Central memory CD4-positive, alpha-beta T cell (primary cell): ENCODE measurements around the gene MLH1.

ENCODE experiments used
- DNase-seq: peaks from one replicate; pipeline ENCODE4 v3.0.0; 2022

Gene MLH1

DNA sequence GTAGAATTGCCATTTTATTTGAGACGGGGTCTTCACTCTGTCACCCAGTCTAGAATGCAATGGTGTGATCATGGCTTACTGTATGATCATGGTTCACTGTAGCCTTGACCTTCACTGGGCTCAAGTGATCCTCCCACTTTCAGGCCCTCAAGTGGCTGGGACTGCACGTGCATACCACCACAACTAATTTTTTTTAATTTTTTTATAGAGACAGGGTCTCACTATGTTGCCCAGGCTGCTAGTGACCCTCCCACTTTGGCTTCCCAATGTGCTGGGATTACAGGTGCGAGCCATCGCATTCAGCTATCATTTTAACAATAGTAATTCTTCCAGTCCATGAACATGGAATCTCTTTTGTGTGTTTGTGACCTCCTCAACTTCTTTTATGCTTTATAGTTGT lies 12.3 kb upstream of the MLH1 start:
- DNase-seq = no peak

DNA sequence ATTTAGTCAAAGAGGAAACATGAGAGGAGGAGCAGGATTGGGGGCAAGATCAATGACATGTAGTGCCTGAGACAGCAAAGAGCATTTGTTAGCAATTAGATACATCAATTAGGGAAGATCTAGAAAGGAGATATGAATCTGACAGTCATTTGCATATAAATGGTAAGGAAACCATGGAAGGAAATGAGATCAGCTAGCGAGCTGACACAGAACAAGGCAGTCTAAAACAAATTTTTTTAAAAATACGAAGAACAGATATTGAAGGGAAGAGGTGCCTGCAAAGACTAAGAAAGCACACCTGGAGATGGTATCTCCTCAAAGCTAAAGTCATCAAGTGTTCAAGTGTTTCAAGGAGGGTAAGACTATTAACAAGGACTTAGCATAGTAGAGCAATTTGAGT lies 5.0 kb upstream of the MLH1 start:
- peak; percentile 49 for DNase-seq

DNA sequence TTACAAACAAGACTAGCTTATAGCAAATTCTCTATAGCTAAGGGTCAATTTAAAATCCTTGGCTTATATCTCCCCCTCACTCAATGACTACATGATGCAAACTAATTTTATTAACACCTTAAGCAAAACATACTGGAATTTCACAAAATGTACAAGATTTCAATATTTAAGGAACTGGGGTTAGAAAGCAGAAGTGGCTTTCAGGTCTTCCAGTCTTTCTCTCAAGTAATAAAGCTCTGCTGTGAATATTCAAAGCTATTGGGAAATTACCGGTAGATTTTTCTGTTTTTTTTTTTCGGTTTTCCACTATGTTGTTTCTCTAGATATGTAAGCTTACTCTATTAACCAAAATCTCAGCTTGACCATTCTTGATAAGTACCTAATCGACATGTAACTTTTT lies 4.3 kb upstream of the MLH1 start:
- DNase-seq = no peak

DNA sequence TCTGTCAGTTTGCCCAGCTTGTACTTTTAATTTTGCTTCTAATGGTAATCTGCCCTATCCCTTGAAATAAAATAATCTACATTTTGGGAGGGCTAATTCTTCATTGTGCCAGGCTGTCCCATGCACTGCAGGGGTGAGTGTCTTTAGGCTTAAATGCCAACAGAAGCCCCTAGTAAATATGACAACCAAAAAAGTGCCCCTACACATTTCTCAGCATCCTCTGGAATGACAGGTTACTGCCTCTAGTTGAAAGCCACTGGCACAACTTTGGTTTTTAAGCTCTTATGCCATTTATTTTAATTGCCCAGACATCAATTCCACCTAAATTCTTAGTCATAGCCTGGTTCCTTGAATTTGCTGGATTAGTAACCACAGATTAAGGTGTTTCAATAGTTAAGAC lies 3.8 kb upstream of the MLH1 start:
- DNase-seq = no peak

DNA sequence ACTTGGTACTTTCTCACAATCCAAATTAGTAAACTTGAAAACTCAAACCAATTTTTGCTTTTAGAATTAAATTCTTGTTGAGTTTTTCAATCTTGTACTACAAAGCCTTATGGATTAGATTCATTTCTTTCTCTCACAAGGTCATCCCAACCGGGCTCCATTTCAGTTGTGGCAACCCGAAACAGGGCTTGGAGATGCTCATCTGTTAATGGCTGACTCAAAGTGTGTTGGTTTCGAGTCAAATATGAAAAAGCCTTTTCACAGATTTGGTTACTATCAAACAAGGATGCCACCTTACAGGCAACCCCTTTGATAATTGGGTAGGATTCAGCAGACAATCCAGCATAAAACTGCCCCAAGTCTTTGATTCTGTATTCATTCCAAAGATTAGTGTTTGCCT lies 2.2 kb upstream of the MLH1 start:
- no peak for DNase-seq

DNA sequence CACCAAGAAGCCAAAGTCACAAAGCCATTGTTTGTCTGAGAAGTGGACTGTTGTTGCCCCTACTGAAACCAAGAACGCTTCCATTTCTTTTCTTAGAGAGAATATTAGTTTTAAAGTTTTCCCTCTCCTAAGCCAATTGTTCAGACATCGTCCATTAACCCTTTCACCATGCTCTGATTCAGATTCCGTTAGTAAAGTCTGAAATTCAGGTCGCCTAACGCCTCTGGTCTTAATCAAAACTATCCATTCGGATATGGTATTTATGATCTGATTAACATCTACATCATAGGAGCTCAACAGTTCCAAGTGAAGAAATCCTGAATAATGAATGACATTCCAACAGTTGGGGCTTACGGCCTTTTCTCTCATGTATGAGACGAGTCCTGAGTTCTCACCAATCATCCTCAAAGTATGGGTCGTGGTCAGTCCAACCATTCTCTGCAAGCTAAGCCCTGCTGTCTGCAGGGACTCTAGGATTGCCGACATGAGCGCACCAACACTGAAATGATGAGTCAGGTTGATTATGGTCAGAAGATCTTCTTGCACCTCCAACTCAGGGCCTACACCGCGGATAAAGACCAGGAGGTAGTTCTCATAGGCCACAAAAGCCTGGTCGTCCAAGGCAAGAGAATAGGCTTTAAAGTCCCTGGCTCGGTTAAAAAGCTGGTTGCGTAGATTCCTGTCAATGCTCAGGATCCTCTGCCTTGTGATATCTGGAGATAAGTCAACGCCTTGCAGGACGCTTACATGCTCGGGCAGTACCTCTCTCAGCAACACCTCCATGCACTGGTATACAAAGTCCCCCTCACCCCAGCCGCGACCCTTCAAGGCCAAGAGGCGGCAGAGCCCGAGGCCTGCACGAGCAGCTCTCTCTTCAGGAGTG lies 1.2 kb upstream of the MLH1 start:
- DNase-seq = no peak

DNA sequence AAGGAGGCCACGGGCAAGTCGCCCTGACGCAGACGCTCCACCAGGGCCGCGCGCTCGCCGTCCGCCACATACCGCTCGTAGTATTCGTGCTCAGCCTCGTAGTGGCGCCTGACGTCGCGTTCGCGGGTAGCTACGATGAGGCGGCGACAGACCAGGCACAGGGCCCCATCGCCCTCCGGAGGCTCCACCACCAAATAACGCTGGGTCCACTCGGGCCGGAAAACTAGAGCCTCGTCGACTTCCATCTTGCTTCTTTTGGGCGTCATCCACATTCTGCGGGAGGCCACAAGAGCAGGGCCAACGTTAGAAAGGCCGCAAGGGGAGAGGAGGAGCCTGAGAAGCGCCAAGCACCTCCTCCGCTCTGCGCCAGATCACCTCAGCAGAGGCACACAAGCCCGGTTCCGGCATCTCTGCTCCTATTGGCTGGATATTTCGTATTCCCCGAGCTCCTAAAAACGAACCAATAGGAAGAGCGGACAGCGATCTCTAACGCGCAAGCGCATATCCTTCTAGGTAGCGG lies 452 bp upstream of the MLH1 start, which contains the start of gene EPM2AIP1:
Gene EPM2AIP1, minus strand, starts transcription at position 326 of the 520 bp plus-strand sequence. Its CDS starts 54 bp downstream, at position 272.
- peak; percentile 100 for DNase-seq

DNA sequence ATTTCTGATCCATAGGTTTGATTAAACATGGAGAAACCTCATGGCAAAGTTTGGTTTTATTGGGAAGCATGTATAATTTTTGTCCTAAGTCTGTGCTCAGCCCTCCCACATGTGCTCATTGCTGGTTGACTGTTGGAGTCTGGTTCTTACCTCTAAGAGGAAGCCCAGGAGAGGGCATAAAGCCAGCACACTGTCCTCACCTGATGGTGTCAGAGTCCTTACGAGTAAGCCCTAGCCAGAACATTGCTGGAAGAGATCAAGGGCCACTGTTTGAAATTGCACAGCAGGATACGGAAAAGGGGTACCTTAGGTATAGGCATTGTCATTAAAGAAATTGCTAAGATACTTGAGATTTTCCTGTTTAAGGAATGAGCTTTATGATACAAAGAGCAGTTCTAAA lies 21.3 kb downstream of the MLH1 start:
- DNase-seq = no peak

DNA sequence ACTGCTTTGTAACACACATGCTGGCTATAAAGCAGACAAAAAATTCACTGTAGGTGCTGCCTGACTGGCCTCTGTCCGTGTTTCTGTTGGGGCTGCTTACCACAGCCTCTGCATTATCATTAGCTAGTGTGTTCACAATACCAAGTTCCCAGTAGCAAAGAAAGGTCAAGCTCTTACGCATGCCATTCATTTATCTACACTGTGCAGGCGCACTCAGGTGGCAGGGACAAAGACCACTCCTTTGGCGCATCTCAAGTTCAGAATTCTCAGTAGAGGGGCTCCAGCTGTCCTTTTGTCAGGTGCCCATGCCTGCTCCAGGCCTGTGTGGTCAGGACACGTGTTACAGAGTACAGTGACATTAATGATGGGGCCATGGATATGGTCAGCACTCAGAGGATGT lies 22.3 kb downstream of the MLH1 start:
- no peak for DNase-seq

DNA sequence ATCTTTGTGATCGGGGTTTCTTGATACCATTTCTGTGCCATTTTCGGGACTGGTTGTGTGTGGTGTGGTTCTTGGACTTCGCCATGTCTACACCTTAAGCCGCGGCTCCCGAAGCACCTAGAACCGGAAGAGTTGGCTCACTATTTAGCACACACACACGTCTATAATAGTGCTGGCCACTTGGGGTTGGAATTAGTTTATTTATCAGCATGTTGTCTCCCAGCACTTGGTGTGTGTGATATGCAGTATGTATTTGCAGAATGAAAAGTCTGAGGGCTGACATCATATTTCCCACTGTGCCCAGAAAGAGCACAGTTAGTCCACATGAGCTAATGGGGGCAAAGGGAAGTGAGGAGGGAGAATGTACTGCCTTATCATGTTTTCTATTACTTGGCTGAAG lies 23.6 kb downstream of the MLH1 start:
- DNase-seq = no peak

DNA sequence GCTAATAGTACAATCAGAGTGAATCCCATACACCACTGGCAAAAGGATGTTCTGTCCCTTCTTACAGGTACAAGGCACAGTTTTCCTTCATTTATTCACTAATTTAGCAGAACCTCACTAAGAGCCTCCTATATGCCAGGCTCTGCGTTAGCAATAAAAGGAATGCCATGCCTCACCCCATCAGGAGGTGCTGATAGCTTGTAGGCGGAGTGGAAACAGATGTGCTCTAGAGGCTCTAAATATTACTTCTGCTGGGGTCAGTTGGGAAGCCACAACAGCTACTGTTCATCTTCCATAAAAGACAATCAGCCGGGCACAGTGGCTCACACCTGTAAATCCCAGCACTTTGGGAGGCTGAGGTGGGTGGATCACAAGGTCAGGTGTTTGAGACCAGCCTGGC lies 24.4 kb downstream of the MLH1 start:
- DNase-seq = no peak

DNA sequence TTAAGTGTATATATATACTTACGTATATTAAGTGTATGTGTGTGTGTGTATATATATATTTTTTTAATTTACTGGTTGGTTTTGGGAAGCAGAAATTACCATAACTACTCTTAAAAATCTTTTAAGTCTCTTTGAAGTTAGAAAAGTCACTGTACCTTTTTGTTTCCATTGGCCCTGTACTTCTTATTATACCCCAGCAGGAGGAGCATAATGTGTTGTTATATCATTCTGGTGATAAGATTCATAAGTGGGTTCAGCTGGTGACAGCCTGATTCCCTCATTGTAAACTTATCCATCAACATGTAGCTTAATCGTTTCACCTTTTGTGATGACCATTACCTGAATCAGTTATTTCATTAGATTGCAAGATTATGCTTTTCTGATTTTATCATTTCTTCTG lies 30.8 kb downstream of the MLH1 start:
- DNase-seq = no peak

DNA sequence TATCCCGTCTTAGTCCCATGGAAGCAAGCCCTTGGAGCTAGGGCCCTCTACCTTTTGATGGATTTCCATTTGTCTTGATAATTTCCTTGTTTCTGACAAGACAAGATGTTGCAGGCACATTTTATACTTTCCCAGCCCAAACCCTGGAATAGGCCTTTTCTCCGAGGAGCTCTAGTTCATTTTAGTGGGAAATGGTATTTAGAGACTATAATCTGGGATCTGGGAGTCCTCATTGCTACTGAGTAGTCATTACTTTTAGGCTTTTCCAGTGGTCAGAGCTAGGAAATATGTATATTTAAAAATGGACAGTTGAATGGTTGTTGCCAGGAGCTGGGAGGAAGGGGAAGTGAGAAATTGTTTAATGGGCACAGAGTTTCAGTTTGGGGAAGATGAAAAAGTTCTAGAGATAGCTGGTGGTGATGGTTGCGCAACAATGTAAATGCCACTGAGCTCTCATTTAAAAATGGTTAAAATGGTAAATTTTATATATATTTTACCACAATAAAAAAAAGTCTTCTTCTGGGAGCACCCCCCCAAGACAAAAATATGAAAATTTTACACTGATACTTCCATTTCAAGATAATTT lies 31.6 kb downstream of the MLH1 start:
- no peak for DNase-seq

DNA sequence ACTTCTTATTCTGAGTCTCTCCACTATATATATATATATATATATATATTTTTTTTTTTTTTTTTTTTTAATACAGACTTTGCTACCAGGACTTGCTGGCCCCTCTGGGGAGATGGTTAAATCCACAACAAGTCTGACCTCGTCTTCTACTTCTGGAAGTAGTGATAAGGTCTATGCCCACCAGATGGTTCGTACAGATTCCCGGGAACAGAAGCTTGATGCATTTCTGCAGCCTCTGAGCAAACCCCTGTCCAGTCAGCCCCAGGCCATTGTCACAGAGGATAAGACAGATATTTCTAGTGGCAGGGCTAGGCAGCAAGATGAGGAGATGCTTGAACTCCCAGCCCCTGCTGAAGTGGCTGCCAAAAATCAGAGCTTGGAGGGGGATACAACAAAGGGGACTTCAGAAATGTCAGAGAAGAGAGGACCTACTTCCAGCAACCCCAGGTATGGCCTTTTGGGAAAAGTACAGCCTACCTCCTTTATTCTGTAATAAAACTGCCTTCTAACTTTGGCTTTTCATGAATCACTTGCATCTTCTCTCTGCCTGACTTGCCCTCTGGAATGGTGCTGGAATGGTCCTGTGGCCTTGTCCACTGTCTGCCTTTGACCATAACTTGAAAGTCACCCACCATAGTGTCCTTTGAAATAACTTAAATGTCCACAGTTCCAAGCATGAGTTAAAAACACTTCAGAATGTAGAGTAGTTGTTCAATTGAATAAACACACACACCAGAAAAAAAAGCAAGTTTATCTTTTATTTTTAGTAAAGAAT lies 32.4 kb downstream of the MLH1 start:
- DNase-seq = no peak

DNA sequence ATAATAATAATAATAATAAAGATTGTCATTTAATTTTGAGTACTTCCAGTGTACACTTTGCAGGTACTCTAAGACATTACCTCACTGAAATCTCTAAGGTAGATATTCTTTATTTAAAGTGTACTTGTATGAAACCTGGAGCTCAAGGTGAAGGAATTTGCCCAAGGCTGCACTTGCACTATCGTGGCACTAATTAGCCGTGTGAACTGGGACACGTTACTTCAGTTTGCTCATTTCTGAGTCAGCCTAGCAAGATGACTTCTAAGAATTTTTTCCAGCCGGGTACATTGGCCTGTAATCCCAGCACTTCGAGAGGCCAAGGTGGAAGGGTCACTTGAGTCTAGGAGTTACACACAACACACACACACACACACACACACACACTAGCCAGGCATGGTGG lies 33.5 kb downstream of the MLH1 start:
- DNase-seq = no peak

DNA sequence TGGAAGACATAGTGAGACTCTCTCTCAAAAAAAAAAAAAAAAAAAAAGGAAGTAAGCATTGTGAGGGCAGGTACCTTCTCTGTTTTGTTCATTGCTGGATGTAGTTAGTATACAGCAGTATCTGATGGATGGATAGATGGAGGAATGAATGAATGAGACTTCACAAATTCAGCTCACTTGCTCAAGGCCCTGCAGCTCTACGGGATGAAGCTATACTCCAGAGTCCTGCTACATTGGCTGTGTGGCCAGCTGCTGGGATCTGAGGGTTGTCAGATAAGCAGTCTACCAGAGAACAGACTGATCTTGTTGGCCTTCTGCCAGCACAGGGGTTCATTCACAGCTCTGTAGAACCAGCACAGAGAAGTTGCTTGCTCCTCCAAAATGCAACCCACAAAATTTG lies 35.0 kb downstream of the MLH1 start:
- no peak for DNase-seq

DNA sequence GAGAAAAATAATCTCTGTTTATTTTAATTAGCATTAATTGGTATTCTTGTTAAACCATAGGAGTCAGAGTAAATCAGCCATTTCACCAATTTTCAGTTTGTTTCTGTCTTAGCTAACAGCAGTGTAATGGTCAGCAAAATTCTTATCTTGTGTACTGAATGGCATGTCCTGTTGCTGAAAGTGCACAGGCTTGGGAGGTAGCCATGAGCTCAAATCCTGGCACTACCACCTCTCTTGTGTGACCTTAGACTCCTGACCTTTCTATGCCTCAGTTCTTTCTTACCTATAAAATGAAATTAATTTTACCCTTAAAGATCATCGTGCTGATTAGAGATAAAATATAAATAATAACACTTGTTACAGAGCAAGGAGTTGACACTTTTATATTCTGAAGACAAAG lies 35.8 kb downstream of the MLH1 start:
- no peak for DNase-seq

DNA sequence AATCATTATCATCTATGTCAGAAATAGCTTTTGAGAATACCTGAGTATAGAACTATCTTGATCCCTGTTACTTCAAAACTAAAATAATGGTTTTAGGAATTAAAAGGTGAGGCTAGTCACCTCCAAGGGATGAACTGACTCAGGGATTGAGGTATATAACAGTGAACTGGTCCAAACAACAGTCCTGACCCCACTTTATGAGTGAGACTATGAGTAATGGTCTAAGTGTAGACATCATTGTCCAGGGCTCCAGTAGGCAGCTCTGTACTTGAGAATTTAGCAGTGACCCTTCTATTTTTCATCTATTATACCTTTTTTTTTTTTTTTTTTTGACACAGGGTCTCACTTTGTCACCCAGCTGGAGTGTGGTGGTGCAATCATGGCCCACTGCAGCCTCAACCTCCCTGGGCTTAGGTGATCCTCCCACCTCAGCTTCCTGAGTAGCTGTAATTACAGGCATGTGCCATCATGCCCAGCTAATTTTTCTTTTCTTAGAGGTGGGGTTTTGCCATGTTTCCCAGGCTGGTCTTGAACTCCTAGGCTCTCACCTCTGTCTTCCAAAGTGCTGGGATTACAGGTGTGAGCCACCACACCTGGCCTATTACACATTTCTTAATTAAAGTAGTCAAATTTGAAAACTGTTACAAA lies 36.3 kb downstream of the MLH1 start:
- DNase-seq = no peak

DNA sequence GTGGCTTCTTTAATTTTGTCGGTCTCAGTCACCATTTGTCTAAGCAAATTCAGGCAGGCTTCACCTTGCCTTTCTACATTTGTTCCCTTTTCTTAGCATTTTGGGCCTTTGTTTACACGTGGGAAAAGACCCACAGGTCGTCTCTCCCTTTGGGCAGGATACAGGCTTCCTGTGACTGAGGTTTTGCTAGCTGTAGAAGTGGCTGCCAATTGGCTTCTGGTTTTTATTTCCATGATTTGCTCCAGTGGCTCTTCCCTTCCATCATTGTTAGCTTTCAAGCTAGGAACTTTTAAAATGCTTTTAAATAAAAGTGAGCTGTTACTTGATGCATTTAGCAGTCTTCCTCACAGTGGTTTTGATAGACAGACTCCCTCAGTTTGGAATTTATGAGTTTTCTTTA lies 37.3 kb downstream of the MLH1 start:
- no peak for DNase-seq

DNA sequence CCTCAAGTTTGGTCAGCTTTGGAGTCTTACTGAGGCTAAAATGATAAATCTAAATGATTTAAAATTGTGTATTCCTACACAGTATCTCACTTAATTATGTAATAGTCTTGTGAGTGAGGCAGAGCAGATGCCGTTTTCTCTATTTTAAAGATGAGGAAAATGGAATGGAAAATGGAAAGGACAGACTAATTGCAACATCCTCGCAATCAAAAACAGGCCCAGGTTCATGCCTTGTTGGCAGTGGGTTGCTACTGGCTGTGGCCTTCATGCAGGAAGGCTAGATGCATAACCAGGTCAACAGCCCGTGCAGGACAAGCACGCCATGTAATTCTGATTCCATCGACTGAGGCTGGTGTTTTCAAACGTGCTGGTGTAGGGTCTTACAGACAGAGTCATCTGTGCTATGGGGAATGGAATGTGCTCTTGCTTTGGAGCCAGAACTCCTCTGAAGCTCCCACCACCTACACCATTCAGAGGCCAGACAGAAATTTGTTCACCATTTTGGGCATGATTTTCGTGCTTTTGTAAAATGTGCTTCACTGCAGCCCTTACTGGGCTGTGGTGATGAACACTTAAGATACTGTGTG lies 37.9 kb downstream of the MLH1 start:
- DNase-seq = no peak

DNA sequence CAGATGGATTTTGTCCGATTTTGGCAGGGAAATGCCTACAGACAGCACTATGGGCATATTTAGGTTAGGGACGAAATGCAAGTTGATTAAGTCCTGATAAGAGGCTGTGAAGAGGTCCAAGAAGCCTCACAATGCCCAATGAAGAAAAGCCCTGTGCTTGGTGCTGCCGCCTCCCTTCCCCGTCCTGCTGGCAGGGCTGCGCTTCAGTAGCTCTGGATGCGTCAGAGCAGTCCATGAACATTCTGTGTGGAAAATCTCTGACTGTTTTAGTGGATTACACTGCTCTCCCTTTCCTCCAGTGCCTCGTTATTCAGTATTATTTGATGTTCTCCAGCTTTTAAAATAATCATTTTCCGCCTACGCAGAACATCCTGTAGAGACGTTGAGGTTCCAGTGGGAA lies 39.6 kb downstream of the MLH1 start:
- no peak for DNase-seq

DNA sequence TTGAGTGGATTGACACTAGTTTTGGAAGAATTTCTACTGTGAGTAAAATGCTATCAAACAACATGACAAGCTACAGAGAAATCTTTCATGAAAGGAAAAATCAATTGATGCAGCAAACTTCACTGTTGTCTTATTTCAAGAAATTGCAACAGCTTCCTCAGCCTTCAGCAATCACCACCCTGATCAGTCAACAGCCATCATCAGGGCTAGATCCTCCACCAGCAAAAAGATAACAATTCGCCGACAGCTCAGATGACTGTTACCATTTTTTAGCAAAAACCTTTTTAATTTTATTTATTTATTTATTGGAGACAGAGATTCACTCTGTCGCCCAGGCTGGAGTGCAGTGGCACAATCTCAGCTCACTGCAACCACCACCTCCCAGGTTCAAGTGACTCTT lies 44.0 kb downstream of the MLH1 start:
- DNase-seq = no peak
